GM18526 (cell line): ENCODE results near the gene STK33.

Source experiments
- POLR2A ChIP-seq: IDR thresholded peaks from 3 replicates; pipeline ENCODE4 v1.6.1; 2011; ENCODE audit not compliant: insufficient read length; ENCODE audit errors: extremely low read depth

The STK33 gene

GRCh38 chr11:8415195-8415594, 178.8 kb downstream of the STK33 start:
- TF ChIP-seq POLR2A = no peak

GRCh38 chr11:8408151-8408941, 185.7 kb downstream of the STK33 start:
- no peak for TF ChIP-seq POLR2A

- TF ChIP-seq POLR2A = no peak
Observed at GRCh38 chr11:8403310-8403709, 190.7 kb downstream of the STK33 start.

- TF ChIP-seq POLR2A = no peak
Observed at GRCh38 chr11:8392886-8393285, 201.1 kb downstream of the STK33 start.

GRCh38 chr11:8392166-8392565, 201.9 kb downstream of the STK33 start:
- no peak for TF ChIP-seq POLR2A

GRCh38 chr11:8390851-8391612, 203.0 kb downstream of the STK33 start:
- no peak for TF ChIP-seq POLR2A

- no peak for TF ChIP-seq POLR2A
Observed at GRCh38 chr11:8389029-8389996, 204.7 kb downstream of the STK33 start.

GRCh38 chr11:8387693-8388092, 206.3 kb downstream of the STK33 start:
- no peak for TF ChIP-seq POLR2A

GRCh38 chr11:8387141-8387540, 206.9 kb downstream of the STK33 start:
- TF ChIP-seq POLR2A = no peak

GRCh38 chr11:8386134-8386864, 207.7 kb downstream of the STK33 start:
- no peak for TF ChIP-seq POLR2A

GRCh38 chr11:8384199-8384821, 209.7 kb downstream of the STK33 start:
- TF ChIP-seq POLR2A = no peak

- no peak for TF ChIP-seq POLR2A
Observed at GRCh38 chr11:8383627-8384026, 210.4 kb downstream of the STK33 start.

GRCh38 chr11:8383227-8383626, 210.8 kb downstream of the STK33 start:
- no peak for TF ChIP-seq POLR2A

- TF ChIP-seq POLR2A = no peak
Observed at GRCh38 chr11:8382436-8383053, 211.5 kb downstream of the STK33 start.
